ENCODE data around the gene ALDH1A2.

DNA sequence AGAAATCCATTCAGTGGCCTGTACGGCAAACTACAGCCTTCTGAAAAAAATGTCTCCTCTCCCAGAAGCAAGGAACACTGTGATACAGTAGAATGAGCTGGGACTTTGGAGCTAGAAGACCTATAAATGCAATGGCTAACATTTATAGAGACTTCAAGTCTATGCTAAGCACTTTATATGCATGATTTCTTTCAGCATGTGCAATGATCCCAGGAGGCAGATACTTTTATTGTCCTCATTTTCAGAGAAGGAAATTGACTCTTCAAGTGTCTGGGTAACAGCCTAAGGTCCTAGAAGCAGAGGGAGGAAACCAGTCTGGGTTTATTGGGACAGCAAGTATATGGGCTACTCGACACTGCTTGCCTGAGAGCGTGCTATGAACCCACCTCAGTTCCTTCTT is 140.9 kb downstream of the ALDH1A2 start:
- TF ChIP-seq, protein P1, sequence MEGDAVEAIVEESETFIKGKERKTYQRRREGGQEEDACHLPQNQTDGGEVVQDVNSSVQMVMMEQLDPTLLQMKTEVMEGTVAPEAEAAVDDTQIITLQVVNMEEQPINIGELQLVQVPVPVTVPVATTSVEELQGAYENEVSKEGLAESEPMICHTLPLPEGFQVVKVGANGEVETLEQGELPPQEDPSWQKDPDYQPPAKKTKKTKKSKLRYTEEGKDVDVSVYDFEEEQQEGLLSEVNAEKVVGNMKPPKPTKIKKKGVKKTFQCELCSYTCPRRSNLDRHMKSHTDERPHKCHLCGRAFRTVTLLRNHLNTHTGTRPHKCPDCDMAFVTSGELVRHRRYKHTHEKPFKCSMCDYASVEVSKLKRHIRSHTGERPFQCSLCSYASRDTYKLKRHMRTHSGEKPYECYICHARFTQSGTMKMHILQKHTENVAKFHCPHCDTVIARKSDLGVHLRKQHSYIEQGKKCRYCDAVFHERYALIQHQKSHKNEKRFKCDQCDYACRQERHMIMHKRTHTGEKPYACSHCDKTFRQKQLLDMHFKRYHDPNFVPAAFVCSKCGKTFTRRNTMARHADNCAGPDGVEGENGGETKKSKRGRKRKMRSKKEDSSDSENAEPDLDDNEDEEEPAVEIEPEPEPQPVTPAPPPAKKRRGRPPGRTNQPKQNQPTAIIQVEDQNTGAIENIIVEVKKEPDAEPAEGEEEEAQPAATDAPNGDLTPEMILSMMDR (IDR thresholded peaks at IDR 0.05; ENCODE audit: insufficient read depth, low read length, poor library complexity, severe bottlenecking), result no peak
- TF ChIP-seq EZH2phosphoT487 (conservative IDR thresholded peaks at IDR 0.05; ENCODE audit: low read length), result no peak

Data from SU-DHL-6 (cell line).